H1 (cell line): ENCODE data around the gene ARHGAP21. TPM values are rescaled to one million over a fixed set of nuclear protein-coding genes. Genes with fewer than 3 reads are reported as not detected.

Experiments used
- CTCF ChIA-PET: fragments of 300-600 bp; sonication (Branson Sonifier 250); formaldehyde crosslinking; loops from one replicate; lab custom pipeline; 2021; ENCODE audit not compliant: partially characterized antibody; lab: Charles Lee
- POLR2A ChIA-PET: fragments of 300-600 bp; sonication (Branson Sonifier 250); formaldehyde crosslinking; loops from one replicate; lab custom pipeline; 2021; ENCODE audit warnings: inconsistent platforms; ENCODE audit not compliant: partially characterized antibody; lab: Charles Lee
- DNase-seq, 2 experiments: peaks; one replicate each; pipeline versions ENCODE4 v3.0.0 to v3.0.0-alpha.2; 2010 to 2022; ENCODE audit warnings: low spot score in 2 of 2, low read depth in 1 of 2, mixed read lengths in 1 of 2
- FAIRE-seq: peaks from 2 replicates; lab custom pipeline; 2011; peaks lifted over from hg19 to GRCh38; lab: Jason Lieb, UNC
- H2AFZ ChIP-seq: 2 replicates; pipeline ENCODE4 v1.8.1; 2012; ENCODE audit warnings: low read length, inconsistent platforms
- H2AK5ac ChIP-seq: 2 replicates; pipeline ENCODE4 v1.6.1; 2013; ENCODE audit warnings: low read depth, low read length
- H2BK120ac ChIP-seq: replicated peaks from 2 replicates; pipeline ENCODE3; 2013; ENCODE audit warnings: low read depth, low read length, inconsistent platforms
- H2BK12ac ChIP-seq: 2 replicates; pipeline ENCODE4 v1.6.1; 2013; ENCODE audit warnings: low read depth, low read length
- H2BK15ac ChIP-seq: 2 replicates; pipeline ENCODE4 v1.6.1; 2013; ENCODE audit warnings: low read length
- H2BK20ac ChIP-seq: 2 replicates; pipeline ENCODE4 v1.6.1; 2013; ENCODE audit warnings: low read length
- H2BK5ac ChIP-seq: 2 replicates; pipeline ENCODE4 v1.6.1; 2013; ENCODE audit warnings: low read depth, low read length
- H3K14ac ChIP-seq: 2 replicates; pipeline ENCODE4 v1.6.1; 2013; ENCODE audit warnings: inconsistent platforms; ENCODE audit not compliant: insufficient read length
- H3K18ac ChIP-seq: 2 replicates; pipeline ENCODE4 v1.6.1; 2013; ENCODE audit warnings: low read length; ENCODE audit errors: extremely low read depth
- H3K23ac ChIP-seq: 2 replicates; pipeline ENCODE4 v1.6.1; 2013; ENCODE audit warnings: inconsistent platforms; ENCODE audit not compliant: insufficient read length
- H3K23me2 ChIP-seq: 2 replicates; pipeline ENCODE4 v1.6.1; 2013; ENCODE audit warnings: low read depth, low read length
- H3K27ac ChIP-seq: 2 replicates; pipeline ENCODE4 v1.6.1; 2011; ENCODE audit warnings: low read depth, low read length, inconsistent platforms
- H3K27me3 ChIP-seq, 4 experiments: replicated peaks in 1 of 4; 1 replicate in 1 of 4; 2 replicates in 3 of 4; pipeline versions ENCODE4 v1.6.1 to v1.8.1; 2011 to 2013; ENCODE audit warnings: low read length in 3 of 4, mild to moderate bottlenecking in 3 of 4, inconsistent platforms in 2 of 4, mixed read lengths in 2 of 4, moderate library complexity in 1 of 4; ENCODE audit not compliant: control insufficient read depth in 3 of 4, insufficient read depth in 3 of 4; ENCODE audit errors: extremely low read depth in 1 of 4
- H3K36me3 ChIP-seq, 4 experiments: 2 replicates each; pipeline versions ENCODE4 v1.6.1 to v1.8.1; 2011 to 2013; ENCODE audit warnings: mild to moderate bottlenecking in 4 of 4, low read length in 3 of 4, moderate library complexity in 2 of 4, control low read depth in 1 of 4, inconsistent platforms in 1 of 4; ENCODE audit not compliant: insufficient read depth in 4 of 4, control insufficient read depth in 2 of 4
- H3K4ac ChIP-seq: replicated peaks from 2 replicates; pipeline ENCODE3; 2013; ENCODE audit warnings: low read length, low read depth, mixed read lengths, inconsistent platforms; ENCODE audit not compliant: insufficient read length
- H3K4me1 ChIP-seq, 4 experiments: replicated peaks in 1 of 4; 1 replicate in 1 of 4; 2 replicates in 3 of 4; pipeline versions ENCODE4 v1.6.1 to v1.8.1; 2011 to 2013; ENCODE audit warnings: low read length in 3 of 4, inconsistent platforms in 2 of 4, mixed read lengths in 1 of 4; ENCODE audit not compliant: insufficient read depth in 4 of 4, control insufficient read depth in 3 of 4
- H3K4me2 ChIP-seq, 2 experiments: 2 replicates each; pipeline versions ENCODE4 v1.6.1 to v1.8.1; 2011 to 2013; ENCODE audit warnings: low read depth in 2 of 2, low read length in 2 of 2, control low read depth in 1 of 2, inconsistent platforms in 1 of 2, mild to moderate bottlenecking in 1 of 2; ENCODE audit not compliant: insufficient read depth in 1 of 2
- H3K4me3 ChIP-seq, 4 experiments: fragments of 200-600, 300-600 bp in 1 of 4; sonication (generic), shearing (Covaris generic), sonication (Bioruptor Twin) in 1 of 4; 2 replicates each; pipeline versions ENCODE4 v1.5.1 to v1.8.1; 2011 to 2016; ENCODE audit warnings: low read length in 4 of 4, low read depth in 3 of 4, control low read depth in 2 of 4, inconsistent platforms in 2 of 4, mild to moderate bottlenecking in 2 of 4, mixed read lengths in 1 of 4, moderate library complexity in 1 of 4; ENCODE audit not compliant: insufficient read depth in 2 of 4; ENCODE audit errors: extremely low read depth in 1 of 4
- H3K56ac ChIP-seq: replicated peaks from 2 replicates; pipeline ENCODE3; 2013; ENCODE audit warnings: low read depth, mild to moderate bottlenecking, mixed read lengths, low read length, inconsistent platforms; ENCODE audit not compliant: insufficient read length
- H3K79me1 ChIP-seq: 2 replicates; pipeline ENCODE4 v1.6.1; 2013; ENCODE audit warnings: low read depth, low read length, control low read depth
- H3K79me2 ChIP-seq, 2 experiments: 2 replicates each; pipeline versions ENCODE4 v1.6.1 to v1.8.1; 2012 to 2013; ENCODE audit warnings: low read length in 2 of 2, mild to moderate bottlenecking in 2 of 2, inconsistent platforms in 1 of 2; ENCODE audit not compliant: insufficient read depth in 2 of 2, control insufficient read depth in 1 of 2
- H3K9ac ChIP-seq, 4 experiments: replicated peaks in 1 of 4; 1 replicate in 1 of 4; 2 replicates in 3 of 4; pipeline versions ENCODE4 v1.6.1 to v1.8.1; 2011 to 2013; ENCODE audit warnings: low read depth in 3 of 4, low read length in 3 of 4, control low read depth in 2 of 4, mild to moderate bottlenecking in 2 of 4, moderate library complexity in 2 of 4, inconsistent platforms in 1 of 4; ENCODE audit errors: extremely low read depth in 1 of 4
- H3K9me3 ChIP-seq, 2 experiments: 2 replicates each; pipeline versions ENCODE4 v1.6.1 to v1.8.1; 2012 to 2013; ENCODE audit warnings: mild to moderate bottlenecking in 2 of 2, moderate library complexity in 2 of 2, control low read depth in 1 of 2, inconsistent platforms in 1 of 2, low read depth in 1 of 2, low read length in 1 of 2, mixed read lengths in 1 of 2; ENCODE audit not compliant: insufficient read depth in 2 of 2
- H4K20me1 ChIP-seq, 2 experiments: replicated peaks in 1 of 2; 2 replicates each; pipeline versions ENCODE3 to v1.8.1; 2011 to 2013; ENCODE audit warnings: inconsistent platforms in 2 of 2, low read length in 2 of 2, mild to moderate bottlenecking in 1 of 2; ENCODE audit not compliant: insufficient read depth in 2 of 2, control insufficient read depth in 1 of 2
- H4K5ac ChIP-seq: 2 replicates; pipeline ENCODE4 v1.6.1; 2013; ENCODE audit warnings: low read length, low read depth, mixed read lengths, inconsistent platforms; ENCODE audit not compliant: insufficient read length
- H4K8ac ChIP-seq: 2 replicates; pipeline ENCODE4 v1.8.0; 2013; ENCODE audit warnings: mild to moderate bottlenecking, moderate library complexity, low read length, inconsistent platforms; ENCODE audit not compliant: insufficient read depth; ENCODE audit errors: extremely low read depth
- H4K91ac ChIP-seq: replicated peaks from 2 replicates; pipeline ENCODE3; 2013; ENCODE audit warnings: low read length, mixed read lengths, inconsistent platforms; ENCODE audit not compliant: insufficient read length
- ASH2L ChIP-seq: fragments of 200-600, 300-600 bp; sonication (generic); IDR thresholded peaks from one replicate; pipeline ENCODE4 v1.7.1; 2017; ENCODE audit warnings: low read length
- SUZ12 ChIP-seq: fragments of 200-600 bp; sonication (generic); IDR thresholded peaks from 2 replicates; pipeline ENCODE4 v1.6.1; 2012; ENCODE audit warnings: mild to moderate bottlenecking, inconsistent platforms, low read length, moderate library complexity, mixed read lengths
- ZNF274 ChIP-seq: IDR thresholded peaks from 2 replicates; pipeline ENCODE4 v1.7.0; 2012; ENCODE audit warnings: low read length, borderline replicate concordance; ENCODE audit errors: extremely low read depth
- WGBS, 2 experiments: shearing (Covaris generic) in 1 of 2; methylation state at CpG; one replicate each; pipeline versions ENCODE4 v1.1.6 to v1.1.7; 2013 to 2015; ENCODE audit warnings: low lambda C conversion rate in 2 of 2, mixed read lengths in 2 of 2, inconsistent platforms in 1 of 2, low coverage in 1 of 2, missing lambda C conversion rate in 1 of 2; ENCODE audit not compliant: insufficient replicate concordance in 2 of 2, insufficient coverage in 1 of 2, insufficient read length in 1 of 2; ENCODE audit errors: extremely low coverage in 1 of 2, missing lambda C conversion rate in 1 of 2; 5-methylcytosine and 5-hydroxymethylcytosine counted together
- polyA plus RNA-seq, 7 experiments: library from polyadenylated mRNA; depleted of rRNA in 3 of 7; stranded (reverse) in 5 of 7; unstranded in 2 of 7; fragments of >200 nt in 5 of 7; fragments of 200-250 nt in 2 of 7; gene quantifications; 1 replicate in 5 of 7; 2 replicates in 1 of 7; 4 replicates in 1 of 7; pipeline versions ENCODE4 v1.2.1 to v1.2.3, GENCODE V29; 2011 to 2013; ENCODE audit warnings: missing spikeins in 2 of 7, mixed read lengths in 2 of 7
- total RNA-seq: library from RNA; stranded (reverse); fragmentation: NEBNext Ultra II Directional; extraction: Animal tissue kit (Norgen Biotek cat#: 25700); gene quantifications from 2 replicates; pipeline ENCODE4 v1.2.1, GENCODE V29; 2021

Gene ARHGAP21
- total and polyA plus RNA-seq, 2 of the 8 experiments (the other 6 are each of a cell fraction or from before 2014, with no cell fraction given), result 14.4 to 35.3 TPM

- Histone ChIP-seq H2AFZ (no peak overlapping the region), H2BK12ac (no peak overlapping the region), H4K8ac (no peak overlapping the region), H2AK5ac (no peak overlapping the region), H3K4me3 (no peak overlapping the region), H3K27ac (no peak overlapping the region), H2BK120ac (no peak overlapping the region), H2BK20ac (no peak overlapping the region), H3K79me1 (no peaks in the 10 kb centered on the region)
- no peak for FAIRE-seq
- no peak for DNase-seq
- POLR2A ChIA-PET, result no interaction called here
- CTCF ChIA-PET, result interaction anchor here (0.8 kb wide), 1 partner anchor 94 kb away, joined by 3 read pairs; no protein-coding TSS in a partner anchor
- no peak for TF ChIP-seq ZNF274
- TF ChIP-seq ASH2L, result no peak
- no peak for TF ChIP-seq SUZ12
- TF ChIP-seq, all 59 proteins: peak for 0
- Histone ChIP-seq H3K23me2 (no peaks in the 10 kb centered on the region), H4K20me1 (no peaks in the 10 kb centered on the region), H3K18ac (no peak overlapping the region), H3K9me3 (peaks cover 0 to 2% of the 10 kb centered on the region in 2 experiments; a peak in 1 of 4 replicates), H2BK15ac (no peak overlapping the region), H3K14ac (no peak overlapping the region), H2BK5ac (no peak overlapping the region), H4K91ac (no peak overlapping the region), H3K23ac (no peak overlapping the region), H3K9ac (no peak overlapping the region), H3K4me1 (peaks cover 0 to 3% (median 0%) of the 10 kb centered on the region in 4 experiments; a peak in 1 of 7 replicates), H3K36me3 (peaks cover 0 to 2% (median 0%) of the 10 kb centered on the region in 4 experiments; a peak in 1 of 8 replicates), H3K56ac (no peak overlapping the region), H3K79me2 (peaks cover 0 to 13% of the 10 kb centered on the region in 2 experiments; a peak in 2 of 4 replicates), H3K27me3 (no peaks in the 10 kb centered on the region), H3K4me2 (no peak overlapping the region), H3K4ac (no peak overlapping the region), H4K5ac (no peak overlapping the region)
- WGBS, 2 experiments, result 93% methylated on average over 3 of the region's 3 CpGs; no CpG with 5 or more reads in 1 of the 2 experiments
These were observed 42.8 kb downstream of the ARHGAP21 start for GRCh38 chr10:24680647-24681524.
